NCI-H2107 treated with DMSO at 0.1 percent for 48 hours (cell line): Measurements from ENCODE around the gene SUCLG2.
A peak's percentile ranks its signal among the peaks of the same experiment; 100 is the strongest.

Experiments
- DNase-seq: peaks from one replicate; lab custom pipeline; 2025; ENCODE audit not compliant: unreplicated experiment; lab: John Stamatoyannopoulos, UW

Gene SUCLG2

DNA sequence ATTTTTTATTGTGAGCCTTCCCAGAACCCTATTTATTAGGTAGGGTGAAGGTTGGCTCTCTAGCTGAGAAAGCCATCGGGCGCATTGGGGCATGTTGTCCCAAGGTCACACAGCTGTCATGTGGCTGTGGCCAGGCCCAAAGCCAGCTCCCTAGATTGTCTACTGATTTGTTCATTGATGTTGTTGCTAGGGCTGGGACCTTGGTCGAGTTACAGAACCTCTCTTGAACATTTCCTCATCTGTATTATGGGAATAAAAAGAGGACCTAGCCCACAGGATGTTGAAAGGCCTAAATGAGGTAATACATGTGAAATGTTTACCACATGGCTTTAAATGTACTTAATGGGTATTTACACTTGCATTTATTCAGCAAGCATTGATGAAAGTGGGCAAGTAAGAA is 252.5 kb downstream of the SUCLG2 start:
- no peak for DNase-seq

DNA sequence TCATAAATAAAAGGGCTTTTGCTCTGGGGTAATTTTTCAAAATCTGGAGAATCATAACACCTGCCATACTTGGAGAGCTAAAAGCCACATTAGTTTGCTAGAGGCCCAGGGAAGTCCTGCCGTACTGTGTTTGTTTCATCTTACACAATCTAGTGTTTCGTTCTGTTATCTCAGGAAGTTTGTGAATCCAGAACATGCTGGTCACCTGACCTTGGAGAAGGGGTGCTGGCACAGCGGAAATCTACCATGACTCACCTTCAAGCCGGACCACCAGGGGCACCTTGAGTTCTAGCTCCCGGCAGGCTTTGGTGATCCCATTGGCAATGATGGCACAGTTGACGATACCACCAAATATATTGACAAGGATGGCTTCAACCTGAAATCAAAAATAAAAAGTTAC is 253.9 kb downstream of the SUCLG2 start:
- no peak for DNase-seq

DNA sequence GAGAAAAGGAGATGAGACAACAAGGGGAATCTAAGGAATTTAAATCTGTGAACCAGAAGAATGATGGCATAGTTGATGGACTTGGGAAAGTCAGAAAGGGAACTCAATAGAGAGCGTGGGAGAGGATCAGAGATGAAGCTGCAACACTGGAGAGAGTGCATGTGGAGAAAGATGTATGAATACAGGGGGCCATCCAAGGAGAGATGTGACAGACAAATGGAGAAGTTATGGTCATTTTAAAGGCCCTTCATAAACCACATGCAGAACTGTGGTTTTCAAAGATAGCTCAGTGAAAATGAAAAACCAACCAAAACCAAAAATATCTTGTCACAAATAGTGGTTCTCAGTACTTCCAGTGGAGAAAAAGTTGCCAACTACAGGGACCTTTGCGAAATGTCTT is 265.2 kb downstream of the SUCLG2 start:
- no peak for DNase-seq

DNA sequence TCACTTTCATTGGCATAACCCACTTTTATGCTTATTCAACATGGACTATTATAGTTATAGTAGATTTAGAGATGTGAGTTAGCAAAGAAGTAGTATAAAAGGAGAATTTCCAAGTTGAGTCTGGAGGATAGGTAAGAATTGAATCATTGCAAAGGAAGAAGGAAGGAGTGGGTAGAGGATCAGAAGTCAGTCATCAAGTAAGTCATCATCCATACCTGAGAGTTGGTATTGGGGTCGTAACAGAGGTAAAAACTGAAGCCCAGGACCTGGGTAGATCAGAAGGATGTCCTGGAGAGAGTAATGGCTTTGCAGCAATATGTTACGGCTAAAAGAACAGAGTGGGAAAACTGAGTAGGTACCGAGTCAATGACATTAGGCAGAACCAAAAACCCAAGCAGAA is 265.7 kb downstream of the SUCLG2 start:
- no peak for DNase-seq

DNA sequence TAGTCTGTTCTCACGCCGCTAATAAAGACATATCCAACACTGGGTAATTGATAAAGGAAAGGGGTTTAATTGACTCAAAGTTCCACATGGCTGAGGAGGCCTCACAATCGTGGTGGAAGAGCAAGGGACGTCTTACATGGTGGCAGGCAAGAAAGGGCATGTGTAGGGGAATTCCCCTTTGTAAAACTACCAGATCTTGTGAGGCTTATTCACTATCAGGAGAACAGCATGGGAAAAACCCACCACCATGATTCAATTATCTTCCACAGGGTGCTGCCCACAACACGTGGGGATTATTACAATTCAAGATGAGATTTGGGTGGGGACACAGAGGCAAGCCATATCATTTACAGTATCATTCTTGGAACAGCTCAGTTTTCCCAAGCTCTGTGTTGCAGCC is 268.0 kb downstream of the SUCLG2 start:
- DNase-seq, result no peak

DNA sequence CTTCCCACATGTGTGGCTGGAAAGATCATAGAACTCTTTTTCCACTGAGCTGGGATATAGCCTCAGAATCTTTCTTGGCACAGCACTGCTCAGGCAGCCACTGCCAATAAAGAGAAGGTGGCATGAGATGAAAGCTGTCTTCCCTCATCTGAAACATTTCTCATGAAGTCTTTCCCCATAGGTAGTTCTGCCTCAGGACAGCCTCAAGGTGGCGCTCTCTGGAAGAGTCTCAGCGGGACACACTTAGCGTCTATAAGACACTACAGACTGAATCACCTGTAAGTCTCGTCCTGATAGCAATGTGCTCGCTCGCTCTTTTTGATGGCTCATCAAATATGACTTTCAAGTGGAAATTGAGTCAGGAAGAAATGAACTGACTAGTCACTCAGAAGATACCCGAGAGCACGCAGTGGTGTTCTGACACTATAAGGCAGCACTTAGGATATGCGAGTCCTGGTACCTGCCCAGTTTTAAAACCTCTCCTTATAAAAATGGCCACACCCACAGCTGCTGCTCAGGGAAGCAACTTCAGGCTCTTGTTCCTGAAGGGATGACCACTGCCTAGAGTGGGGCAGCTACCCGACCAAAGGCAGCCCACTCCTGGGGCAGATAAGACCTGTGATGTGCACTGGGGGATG is 269.5 kb downstream of the SUCLG2 start:
- DNase-seq, result peak; percentile 4

DNA sequence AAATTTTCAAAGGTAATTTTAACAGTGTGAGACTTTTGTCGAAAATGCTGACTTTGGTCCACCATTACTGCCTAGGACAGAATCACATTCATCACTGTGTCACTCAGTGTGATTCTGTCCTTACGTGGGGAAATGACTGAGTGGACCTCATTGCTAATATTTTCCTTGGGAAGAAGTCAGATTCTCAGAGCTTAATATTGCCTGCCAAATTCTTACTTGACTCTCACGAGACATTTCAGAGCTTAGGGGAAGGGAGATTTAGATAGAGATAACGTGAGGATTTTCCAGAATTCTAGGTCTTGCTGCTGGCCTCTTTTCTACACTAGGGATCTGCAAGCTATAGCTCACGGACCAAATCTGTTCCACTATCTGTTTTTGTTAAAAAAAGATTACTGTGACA is 270.4 kb downstream of the SUCLG2 start:
- no peak for DNase-seq

DNA sequence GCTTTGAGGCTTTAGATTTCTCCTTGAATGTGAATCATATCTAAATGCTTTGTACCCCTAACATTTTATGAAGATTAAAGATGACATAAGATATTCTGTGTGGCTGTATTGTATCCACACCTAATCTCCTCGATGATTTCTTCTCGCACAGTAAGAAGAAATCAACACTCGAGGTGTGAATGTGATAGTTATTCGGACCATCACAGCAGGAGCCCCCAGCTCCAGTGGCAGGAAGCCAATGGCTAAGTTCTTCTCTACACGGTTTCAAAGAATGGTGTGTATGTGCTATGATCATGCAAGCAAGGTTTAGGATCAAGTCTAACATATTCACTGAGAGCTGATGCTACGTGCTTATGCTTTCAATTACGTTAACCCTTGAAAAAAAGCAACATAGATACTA is 271.0 kb downstream of the SUCLG2 start:
- DNase-seq, result no peak

DNA sequence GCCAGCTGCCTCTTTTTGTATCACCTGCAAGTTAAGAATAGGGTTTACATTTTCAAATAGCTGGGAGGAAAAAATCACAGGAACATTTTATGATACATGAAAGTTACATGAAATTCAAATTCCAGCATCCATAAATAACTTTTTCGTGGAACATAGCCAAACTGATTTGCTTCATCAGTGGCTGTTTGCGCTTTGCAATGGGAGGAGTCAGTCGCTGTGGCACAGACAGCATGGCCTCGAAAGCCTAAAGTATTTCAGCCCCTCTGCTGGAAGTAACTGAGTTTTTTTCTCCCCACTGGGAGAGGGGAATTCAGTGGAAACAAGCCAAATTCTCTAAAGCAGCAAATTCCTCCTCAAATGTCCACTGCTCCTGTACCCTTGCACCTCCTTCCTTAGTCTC is 271.9 kb downstream of the SUCLG2 start:
- no peak for DNase-seq

DNA sequence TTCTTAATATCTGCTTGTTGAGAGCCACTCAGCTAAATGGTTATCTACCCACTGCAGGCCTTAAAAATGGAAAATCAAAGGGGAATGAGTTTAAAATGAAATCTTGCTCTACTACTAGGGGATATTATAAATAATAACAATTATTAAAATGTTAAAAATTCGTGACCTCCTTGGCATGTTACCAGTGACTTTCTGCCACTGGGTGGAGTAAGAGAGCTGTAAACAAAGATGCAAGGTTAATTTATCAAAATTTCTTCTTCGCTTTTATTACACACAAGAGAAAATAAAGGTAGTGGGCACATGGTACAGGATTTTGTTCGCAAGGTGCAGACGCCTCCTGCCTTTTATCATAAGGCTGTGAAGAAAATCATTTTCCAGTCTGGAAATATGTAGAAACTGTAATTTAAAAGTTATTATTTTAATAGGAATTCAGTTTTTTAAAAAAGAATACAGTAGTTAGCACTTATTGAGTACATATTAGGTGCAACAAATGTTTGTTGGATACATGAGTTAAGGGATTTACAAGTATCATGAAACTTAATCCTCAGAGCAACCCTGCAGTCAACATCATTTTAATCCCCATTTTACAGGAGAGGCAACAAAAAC is 272.6 kb downstream of the SUCLG2 start:
- no peak for DNase-seq

DNA sequence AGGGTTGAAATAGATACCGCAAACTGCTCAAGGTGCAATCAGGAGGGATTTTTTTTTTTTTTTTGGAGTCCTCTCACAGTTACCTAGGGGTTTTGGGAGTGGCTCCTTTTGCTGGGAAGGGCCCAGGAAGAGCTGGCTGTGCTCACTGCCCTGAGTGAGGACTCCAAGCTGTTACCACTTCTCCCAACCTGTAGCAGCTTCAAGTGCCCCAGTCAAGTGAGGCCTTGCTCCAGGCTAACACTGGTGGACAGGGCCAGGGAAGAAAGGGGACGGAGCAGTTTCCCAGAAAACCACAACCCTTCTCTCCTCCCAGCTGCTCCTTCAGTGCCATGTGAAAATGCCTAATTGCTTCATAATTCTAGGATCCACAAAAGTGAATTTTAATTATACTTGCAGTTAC is 274.3 kb downstream of the SUCLG2 start:
- DNase-seq, result no peak

DNA sequence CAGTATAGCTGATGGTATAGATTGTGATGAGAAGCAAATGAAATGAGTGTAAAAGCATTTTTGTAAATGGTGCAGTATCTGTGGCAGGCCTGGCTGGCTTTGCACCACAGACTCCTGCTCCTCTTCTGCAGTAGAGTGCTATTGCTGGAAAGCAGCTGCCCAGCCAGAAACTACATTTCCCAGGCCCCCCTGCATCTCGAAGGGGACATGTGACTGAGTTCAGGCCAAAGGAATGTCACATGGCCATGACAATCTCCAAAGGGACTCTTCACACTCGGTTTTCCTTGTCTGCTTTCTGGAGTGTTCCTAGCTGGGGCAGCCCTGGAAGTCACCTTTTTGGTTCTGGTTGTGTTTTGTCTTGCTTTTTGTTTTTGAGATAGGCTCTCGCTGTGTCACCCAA is 277.1 kb downstream of the SUCLG2 start:
- DNase-seq, result no peak

DNA sequence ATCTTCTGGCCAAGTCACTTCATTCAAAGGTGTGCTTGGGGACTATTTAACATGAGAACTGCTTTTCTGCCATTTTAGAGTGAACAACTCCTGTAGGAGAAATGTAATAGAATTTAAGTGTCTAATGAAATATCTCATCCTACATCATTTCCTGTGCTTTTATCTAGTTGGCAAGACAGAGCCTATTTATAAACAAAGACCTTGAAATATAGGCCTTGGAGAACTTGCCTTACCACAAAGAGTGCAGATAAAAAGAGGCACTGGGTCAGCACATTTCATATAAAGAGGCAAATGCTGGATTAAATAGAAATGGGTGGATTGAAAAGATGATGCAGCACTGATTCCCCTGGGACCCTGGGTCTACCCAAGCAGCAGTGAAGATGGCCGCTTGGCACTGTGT is 278.0 kb downstream of the SUCLG2 start:
- no peak for DNase-seq

DNA sequence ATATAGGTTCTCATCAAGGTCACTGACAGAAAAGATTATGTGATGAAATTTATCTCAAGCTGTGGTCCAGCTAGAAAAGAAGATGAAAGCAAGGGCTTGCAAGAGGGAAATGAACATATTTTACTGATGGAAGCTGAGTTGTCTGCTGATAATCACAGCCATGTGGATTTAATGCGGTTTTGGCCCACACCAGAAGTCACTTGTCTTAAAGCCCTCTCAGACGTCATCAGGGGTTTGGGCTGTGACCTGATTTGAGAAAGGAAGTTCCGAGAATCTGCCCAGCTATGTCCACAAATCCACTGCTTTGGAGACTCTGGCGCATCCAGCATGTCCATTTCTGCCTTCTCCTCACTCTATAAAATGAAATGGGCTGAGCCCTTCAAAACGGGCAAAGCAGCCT is 278.4 kb downstream of the SUCLG2 start:
- DNase-seq, result no peak

DNA sequence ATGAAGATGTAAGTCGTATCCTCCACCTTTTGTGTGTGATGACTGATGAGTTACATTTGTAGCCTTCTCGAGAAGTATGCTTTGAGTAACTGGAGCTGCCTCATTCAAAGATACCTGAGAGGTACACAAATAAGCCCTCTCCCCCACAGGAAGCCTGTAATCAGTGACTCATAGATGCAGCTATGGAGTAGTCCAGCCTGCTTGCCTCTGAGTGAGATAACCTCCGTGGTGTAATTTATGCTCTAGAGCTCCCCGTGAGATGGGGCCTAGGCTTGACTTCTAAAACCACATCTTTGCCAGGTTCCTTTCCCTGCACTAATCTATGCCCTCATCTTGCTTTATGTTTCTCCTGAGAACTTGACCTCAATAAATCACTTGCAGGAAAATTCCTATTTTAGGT is 291.7 kb downstream of the SUCLG2 start:
- no peak for DNase-seq

DNA sequence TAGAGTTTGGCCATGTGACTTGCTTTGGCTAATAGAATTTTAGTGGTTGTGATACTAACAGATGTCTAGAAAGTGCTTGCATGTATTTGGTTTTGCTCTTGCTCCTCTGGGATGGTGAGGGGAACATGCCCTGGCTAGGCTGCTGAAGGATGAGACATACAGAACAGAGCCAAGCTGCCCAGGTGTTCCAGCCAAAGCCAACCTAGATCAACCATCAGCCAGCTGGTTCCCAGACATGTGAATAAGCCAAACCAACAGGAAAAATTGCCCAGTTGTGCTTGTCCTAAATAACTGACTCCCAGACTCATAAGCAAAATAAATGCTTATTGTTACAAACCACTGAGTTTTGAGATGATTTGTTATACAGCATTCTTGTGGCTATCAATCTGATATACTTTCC is 292.6 kb downstream of the SUCLG2 start:
- no peak for DNase-seq

DNA sequence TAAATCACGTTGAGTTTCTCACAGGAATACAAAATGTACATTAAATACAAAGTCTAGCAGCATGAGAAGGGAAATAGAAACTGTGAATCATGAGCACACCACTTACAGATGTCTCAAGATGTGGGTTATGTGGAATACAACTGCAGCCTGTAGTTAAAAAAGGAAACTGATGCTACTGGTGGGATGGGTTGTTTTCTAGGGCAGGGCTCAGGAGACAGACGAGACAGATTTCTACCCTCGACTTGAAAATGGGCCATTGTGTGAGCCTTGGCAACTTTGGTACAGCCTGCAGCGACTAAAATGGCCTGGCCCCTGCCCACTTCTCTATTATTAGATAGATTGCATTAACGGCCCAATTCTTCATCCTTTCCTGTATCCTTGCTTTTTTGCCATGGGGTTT is 293.1 kb downstream of the SUCLG2 start:
- no peak for DNase-seq

DNA sequence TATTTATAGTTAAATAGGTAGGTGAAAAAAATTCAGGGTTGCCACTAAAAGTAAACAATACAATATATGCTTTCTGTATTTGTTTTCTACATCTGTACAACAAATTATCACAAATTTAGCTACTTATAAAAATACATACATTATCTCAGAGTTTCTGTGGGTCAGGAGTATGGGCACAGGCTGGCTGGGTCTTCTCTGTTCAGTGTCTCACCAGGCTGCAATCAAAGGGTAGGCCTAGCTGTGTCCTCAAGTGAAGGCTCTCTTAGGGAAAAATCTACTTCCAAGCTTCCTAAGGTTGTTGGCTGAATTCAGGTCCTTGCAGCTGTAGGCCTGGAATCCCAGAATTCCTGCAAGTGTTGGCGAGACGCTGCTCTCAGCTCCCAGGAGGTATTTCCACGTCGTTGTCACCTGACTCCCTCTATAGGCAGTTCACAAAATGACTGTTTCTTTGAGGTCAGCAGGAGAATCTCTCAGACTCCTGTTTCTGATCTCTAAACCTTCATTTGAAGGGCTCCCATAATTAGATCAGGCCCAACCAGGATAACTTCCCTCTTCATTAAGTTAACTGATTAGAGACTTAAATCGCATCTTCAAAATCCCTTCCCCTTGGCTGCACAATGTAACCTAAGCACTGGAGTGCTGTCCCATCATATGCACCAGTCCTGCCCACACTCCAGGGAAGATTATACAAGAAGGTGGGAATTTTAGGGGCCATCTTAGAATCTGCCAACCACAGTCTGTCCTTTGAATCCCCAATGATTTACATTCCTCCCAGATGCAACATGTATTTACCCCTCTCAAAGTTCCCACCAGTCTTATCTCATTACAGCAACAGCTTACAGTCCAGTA is 296.6 kb downstream of the SUCLG2 start:
- no peak for DNase-seq

DNA sequence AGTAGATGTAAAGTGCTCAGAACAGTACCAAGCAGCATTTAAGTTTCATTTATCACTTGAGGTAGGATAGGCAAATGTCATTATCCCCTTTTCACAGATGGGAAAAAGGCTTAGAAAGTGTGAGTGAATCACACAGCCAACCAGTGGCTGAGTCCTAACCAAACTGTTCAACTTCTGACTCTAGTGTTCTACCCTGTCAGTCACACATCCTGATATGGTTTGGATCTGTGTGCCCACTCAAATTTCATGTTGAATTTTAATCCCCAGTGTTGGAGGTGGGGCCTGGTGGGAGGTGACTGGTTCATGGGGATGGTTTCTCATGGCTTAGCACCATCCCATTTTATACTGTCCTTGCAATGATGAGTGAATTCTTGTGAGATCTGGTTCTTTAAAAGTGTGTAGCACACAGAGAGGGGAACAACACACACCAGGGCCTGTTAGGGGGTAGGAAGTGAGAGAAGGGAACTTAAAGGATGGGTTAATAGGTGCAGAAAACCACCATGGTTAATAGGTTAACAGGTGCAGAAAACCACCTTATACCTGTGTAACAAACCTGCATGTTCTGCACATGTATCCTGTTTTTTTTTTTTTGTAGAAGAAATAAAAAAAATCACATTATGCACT is 304.7 kb downstream of the SUCLG2 start:
- DNase-seq, result no peak

DNA sequence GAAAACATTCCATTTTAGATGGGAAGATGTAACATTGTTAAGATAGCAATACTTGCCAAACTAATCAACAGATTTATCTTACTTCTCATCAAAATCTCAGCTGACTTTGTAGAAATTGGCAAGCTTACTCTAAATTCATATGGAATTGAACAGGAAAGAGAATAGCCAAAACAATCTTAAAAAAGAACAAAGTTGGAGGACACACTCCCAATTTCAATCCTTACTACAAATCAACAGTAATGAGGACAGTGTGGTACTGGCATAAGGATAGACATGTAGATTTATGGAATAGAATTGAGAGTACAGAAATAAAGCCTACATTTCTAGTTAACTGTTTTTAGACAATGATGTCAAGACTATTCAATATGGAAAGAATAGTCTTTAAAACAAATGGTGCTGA is 308.3 kb downstream of the SUCLG2 start:
- no peak for DNase-seq

DNA sequence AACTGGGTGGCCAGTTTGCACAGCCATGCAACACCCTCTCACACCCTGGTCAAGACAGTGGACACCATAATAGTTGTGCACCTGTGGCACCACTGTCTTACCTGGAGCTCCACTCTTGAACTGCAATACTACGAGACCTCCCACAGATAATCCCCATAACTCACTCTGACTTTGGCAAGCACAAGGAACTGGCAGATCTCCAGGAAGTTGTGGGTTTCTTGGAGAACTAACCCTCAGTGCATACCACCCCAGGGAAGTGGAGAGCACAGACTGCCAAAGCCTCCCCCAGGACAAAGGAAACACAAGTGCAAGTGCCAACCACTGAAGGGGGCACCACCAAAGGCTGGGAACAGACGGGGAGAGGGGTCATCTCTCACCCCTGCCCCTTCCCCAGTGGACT is 318.6 kb downstream of the SUCLG2 start:
- no peak for DNase-seq

DNA sequence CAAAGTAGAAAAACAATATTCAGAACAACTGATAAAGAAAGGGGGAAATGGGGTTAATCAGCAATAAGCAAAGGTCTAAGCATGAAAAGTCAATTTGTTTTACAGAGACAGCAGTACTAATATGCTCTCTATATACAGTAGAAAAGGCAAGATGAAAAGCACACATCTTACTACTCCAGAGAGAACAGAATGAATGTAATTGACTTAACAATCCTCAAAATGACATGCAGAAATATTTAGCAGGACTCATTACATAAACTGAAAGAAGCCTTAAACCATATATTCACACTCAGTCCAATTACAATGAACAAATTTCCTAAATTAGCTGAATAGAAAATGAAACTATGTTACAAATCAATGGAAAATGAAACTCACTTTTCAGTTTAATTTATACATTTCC is 319.8 kb downstream of the SUCLG2 start:
- DNase-seq, result no peak
